SU-DHL-6 (cell line): ENCODE measurements around the gene KCTD7.
"Not testable (repeated sequence)": the region's sequence is repeated elsewhere in the genome, so short reads cannot be mapped to it uniquely, and the experiment has no call there.

Source experiments
- CTCF ChIP-seq: fragments of 200-600 bp; sonication (generic); IDR thresholded peaks from one replicate; pipeline ENCODE4 v1.5.1; 2017; ENCODE audit warnings: antibody characterized with exemption, mild to moderate bottlenecking, low read length, moderate library complexity; ENCODE audit not compliant: insufficient read depth, poor library complexity, severe bottlenecking
- EZH2phosphoT487 ChIP-seq: fragments of 200-600 bp; sonication (generic), shearing (Covaris generic); conservative IDR thresholded peaks from 2 replicates; pipeline ENCODE4 v1.6.1; 2018; ENCODE audit warnings: mild to moderate bottlenecking, antibody characterized with exemption, low read length, moderate library complexity, mixed read lengths

GRCh38 chr7:66588856-66589570 lies 39.7 kb upstream of the KCTD7 start:
- not testable (repeated sequence) for TF ChIP-seq CTCF, EZH2phosphoT487
